H7 (cell line): ENCODE data around the gene BHLHA15. TPM values are rescaled to one million over a fixed set of nuclear protein-coding genes. Genes with fewer than 3 reads are reported as not detected.
A peak's percentile ranks its signal among the peaks of the same experiment; 100 is the strongest.

ENCODE experiments used
- DNase-seq: peaks from one replicate; pipeline ENCODE4 v3.0.0; 2012
- H3K27me3 ChIP-seq: 2 replicates; pipeline ENCODE4 v1.6.0; 2011; ENCODE audit warnings: mild to moderate bottlenecking, low read length; ENCODE audit not compliant: control insufficient read depth, insufficient read depth
- H3K36me3 ChIP-seq: replicated peaks from 2 replicates; pipeline ENCODE4 v1.5.1; 2011; ENCODE audit warnings: low read length; ENCODE audit not compliant: control insufficient read depth, insufficient read depth
- H3K4me3 ChIP-seq: 2 replicates; pipeline ENCODE4 v1.5.1; 2011; ENCODE audit warnings: low read depth, mild to moderate bottlenecking, control low read depth, low read length, moderate library complexity; ENCODE audit not compliant: insufficient read depth
- total RNA-seq: library from RNA; depleted of rRNA; stranded (reverse); fragments of >200 nt; shearing (Covaris generic); gene quantifications from 2 replicates; pipeline ENCODE4 v1.2.3, GENCODE V29; 2014

Gene BHLHA15
- total RNA-seq, 1 experiment from 2014 or later = 0.90 TPM

DNA sequence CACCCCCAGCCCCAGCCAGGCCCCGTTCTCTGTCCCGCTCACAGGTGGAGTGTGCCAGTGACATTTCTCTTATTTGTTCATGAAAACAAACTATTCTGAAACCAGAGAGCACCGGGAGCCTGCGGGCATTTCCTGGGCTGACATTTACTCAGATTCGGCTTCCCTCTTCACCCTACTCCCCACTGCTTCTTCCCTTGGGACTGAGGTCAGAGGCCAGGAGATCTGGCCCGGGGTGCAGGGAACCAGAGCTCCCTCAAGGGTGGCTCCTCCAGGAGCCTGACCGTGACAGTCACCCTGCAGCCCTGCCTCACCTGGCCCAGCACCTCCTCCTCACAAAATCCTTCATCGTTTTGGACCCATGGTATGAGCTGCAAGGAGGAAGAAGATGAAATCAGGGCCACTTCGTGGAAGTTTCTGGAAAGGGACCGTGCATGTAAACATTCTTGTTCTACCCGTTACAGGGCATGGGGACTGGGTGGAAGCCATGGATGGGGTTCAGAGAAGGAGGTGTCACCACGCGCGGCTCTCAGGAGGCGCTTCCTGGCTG lies 12.2 kb downstream of the BHLHA15 start:
- Histone ChIP-seq H3K27me3 (no peaks in the 10 kb centered on the region), H3K4me3 (no peak overlapping the region), H3K36me3 (no peaks in the 10 kb centered on the region)
- DNase-seq = peak; percentile 67

- no peaks in the 10 kb centered on the region for H3K27me3 ChIP-seq
- no peak overlapping the region for H3K4me3 ChIP-seq
- no peak for DNase-seq
- no peaks in the 10 kb centered on the region for H3K36me3 ChIP-seq
Observed at GRCh38 chr7:98223898-98224700, 12.9 kb downstream of the BHLHA15 start.

DNA sequence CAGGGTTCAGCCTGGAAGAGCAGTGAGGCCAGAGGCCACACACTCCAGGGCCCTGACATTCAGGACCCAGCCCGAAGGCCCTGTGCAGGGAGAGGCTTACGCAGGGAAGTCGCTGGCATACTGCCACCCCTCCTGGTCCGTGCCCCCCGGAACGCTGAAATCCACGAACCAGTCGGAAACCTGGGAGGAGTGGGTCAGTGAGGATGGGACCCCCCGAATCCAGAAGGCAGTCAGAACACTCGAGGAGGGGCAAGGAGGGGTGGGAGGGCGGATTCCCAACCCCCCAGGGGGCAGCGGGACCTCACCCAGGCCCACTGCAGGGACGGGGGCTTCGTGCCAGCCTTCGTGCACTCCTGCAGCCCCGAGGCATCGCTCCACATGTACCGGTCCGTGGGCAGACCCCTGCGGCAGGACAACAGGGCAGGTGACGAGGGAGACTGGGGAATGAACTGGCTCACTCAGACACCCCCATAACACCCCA lies 13.5 kb downstream of the BHLHA15 start:
- DNase-seq = peak; percentile 74
- H3K4me3 ChIP-seq = no peak overlapping the region
- no peaks in the 10 kb centered on the region for H3K36me3 ChIP-seq
- no peaks in the 10 kb centered on the region for H3K27me3 ChIP-seq

DNA sequence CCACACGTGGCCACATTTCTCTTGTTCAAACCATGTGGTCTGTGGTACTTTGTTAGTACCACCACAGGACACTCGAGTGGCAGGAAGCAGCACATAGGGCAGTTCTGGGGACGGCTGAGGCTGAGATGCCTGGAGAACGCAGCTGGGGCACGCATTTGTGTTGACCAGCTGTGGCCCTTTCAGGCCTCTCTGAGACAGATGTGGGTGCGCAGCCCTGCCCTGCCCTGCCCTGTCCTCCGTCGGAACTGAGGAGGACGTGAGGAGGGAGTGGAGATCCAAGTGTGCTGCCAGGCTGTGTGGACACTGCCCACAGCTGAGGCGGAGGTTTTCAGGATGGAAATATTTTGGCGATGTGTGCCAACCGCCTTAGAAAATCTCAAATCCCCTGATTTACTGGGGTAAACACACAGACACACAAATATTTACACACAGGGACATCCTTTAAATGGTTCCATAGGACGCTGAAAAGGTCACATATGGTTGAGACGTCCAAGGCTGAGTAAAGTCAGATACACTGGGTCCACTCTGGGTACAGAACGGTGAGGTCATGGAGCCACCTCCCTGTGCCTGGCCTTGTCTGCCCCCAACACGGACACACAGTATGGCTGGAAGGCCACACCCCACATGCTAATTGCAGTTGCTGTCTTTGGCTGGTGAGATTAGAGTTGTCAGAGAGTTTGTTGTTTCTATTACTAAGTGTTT lies 14.8 kb downstream of the BHLHA15 start:
- no peak overlapping the region for H3K4me3 ChIP-seq
- no peaks in the 10 kb centered on the region for H3K36me3 ChIP-seq
- no peaks in the 10 kb centered on the region for H3K27me3 ChIP-seq
- DNase-seq = peak; percentile 36

DNA sequence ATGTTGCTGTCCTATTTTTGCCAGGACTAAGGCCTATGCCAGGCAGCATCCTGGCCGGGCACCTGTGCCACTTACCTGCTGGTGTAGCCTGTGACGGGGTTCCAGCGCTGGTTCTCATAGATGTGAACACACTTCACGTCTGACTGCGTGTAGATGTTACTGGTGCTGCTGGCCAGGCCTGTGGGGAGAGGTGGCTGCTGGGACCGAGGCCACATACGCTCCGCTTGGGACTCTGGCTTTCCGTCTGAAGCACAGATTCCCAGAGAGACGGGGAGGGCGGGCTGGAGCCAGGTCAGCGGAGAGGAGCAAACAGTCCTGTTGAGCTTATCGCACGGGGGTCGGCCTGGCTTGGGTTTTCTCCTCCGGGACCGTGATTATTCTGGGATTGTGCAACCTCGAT lies 16.7 kb downstream of the BHLHA15 start:
- H3K4me3 ChIP-seq = no peak overlapping the region
- H3K36me3 ChIP-seq = no peaks in the 10 kb centered on the region
- no peak for DNase-seq
- no peaks in the 10 kb centered on the region for H3K27me3 ChIP-seq

- no peak overlapping the region for H3K4me3 ChIP-seq
- DNase-seq = peak; percentile 53
- no peaks in the 10 kb centered on the region for H3K27me3 ChIP-seq
- no peaks in the 10 kb centered on the region for H3K36me3 ChIP-seq
Observed at GRCh38 chr7:98228801-98229200, 17.6 kb downstream of the BHLHA15 start.

- DNase-seq = peak; percentile 43
- no peaks in the 10 kb centered on the region for H3K27me3 ChIP-seq
Observed at GRCh38 chr7:98229441-98229840, 18.2 kb downstream of the BHLHA15 start.

GRCh38 chr7:98229991-98230745 lies 18.9 kb downstream of the BHLHA15 start:
- DNase-seq = peak; percentile 76
- H3K4me3 ChIP-seq = no peak overlapping the region
- H3K27me3 ChIP-seq = no peaks in the 10 kb centered on the region
- no peaks in the 10 kb centered on the region for H3K36me3 ChIP-seq

More at GRCh38 chr7:98229441-98229840, 18.2 kb downstream of the BHLHA15 start:
- H3K36me3 ChIP-seq = no peaks in the 10 kb centered on the region
- H3K4me3 ChIP-seq = no peak overlapping the region

DNA sequence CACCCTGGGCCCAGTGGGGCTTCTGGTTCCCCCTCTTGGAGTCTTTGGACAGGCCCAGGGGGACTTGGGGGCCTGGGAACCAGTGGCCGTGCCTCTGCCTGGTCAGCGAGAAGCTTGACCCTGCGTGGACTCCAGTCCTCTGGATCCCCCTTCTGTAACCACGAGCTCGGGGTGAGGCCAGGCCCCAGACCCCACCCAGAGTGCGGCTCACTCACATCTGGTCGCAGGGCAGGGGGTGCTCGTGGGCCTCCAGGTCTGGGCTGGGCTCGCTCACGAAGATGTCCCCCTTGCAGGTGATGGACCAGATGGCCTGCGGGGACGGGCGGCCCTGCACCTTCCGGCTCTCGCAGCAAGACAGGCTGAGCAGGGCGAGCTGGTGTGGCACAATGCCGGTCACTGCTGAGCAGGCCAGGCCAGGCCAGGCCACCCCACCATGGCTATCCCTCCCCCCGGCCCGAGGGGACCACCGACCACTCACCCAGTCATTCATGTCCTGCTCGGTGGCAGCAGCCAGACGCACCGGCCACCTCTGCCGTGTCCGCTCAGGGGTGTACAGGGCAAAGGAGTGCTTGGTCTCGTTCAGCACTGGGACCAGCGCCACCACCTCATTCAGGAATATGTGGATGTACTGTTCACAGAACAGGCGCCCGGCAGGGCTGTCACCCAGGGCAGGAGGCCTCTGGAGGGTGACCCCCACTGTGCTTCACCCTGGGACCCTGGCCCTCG lies 19.7 kb downstream of the BHLHA15 start:
- Histone ChIP-seq H3K36me3 (no peaks in the 10 kb centered on the region), H3K27me3 (no peaks in the 10 kb centered on the region), H3K4me3 (no peak overlapping the region)
- peak; percentile 53 for DNase-seq

- no peaks in the 10 kb centered on the region for H3K36me3 ChIP-seq
- peak; percentile 53 for DNase-seq
- H3K4me3 ChIP-seq = no peak overlapping the region
- no peaks in the 10 kb centered on the region for H3K27me3 ChIP-seq
Observed at GRCh38 chr7:98231493-98232262, 20.4 kb downstream of the BHLHA15 start.

DNA sequence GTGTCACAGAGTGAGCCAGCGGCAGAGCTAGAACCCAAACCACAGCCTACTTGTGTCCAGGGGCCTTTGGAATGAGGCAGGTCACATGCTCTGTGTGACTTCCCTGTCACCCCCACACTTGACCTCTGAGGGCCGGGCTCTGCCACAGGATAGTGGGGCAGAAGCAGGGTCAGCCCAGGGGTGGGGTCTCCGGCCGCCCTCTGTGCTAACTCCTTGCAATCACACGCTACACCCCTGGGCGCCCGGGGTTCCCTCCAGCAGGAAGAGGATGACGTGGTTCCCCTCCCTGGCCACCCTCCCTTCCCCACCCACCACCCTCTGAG lies 21.0 kb downstream of the BHLHA15 start:
- DNase-seq = peak; percentile 43
- no peaks in the 10 kb centered on the region for H3K36me3 ChIP-seq
- H3K27me3 ChIP-seq = no peaks in the 10 kb centered on the region
- no peak overlapping the region for H3K4me3 ChIP-seq

DNA sequence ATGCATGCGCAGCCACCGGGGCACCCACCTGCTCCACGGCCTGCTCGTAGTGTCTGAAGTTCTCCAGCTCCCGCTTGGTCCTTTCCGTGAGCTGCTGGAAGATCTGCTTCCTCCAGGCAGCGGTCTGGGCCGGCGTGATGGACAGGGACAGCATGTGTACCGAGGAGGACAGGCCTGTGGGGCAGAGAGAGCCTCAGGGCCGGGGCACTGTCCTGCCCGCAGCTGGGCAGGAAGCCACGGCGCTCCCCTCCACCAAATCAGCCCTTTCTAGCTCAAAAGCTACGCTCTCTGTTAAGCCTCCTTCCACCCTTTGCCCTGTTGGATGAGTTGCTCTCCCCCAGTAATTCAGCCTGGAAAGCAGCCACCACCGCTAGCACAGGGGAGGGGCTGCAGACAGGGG lies 21.6 kb downstream of the BHLHA15 start:
- Histone ChIP-seq H3K36me3 (no peaks in the 10 kb centered on the region), H3K4me3 (no peak overlapping the region)
- DNase-seq = peak; percentile 57

GRCh38 chr7:98233219-98234070 lies 22.2 kb downstream of the BHLHA15 start:
- Histone ChIP-seq H3K36me3 (no peaks in the 10 kb centered on the region), H3K27me3 (no peaks in the 10 kb centered on the region), H3K4me3 (no peak overlapping the region)
- DNase-seq = peak; percentile 60

More for the DNA sequence above, 21.6 kb downstream of the BHLHA15 start:
- no peaks in the 10 kb centered on the region for H3K27me3 ChIP-seq
